ENCODE measurements around the gene RRP1B.
A peak's percentile ranks its signal among the peaks of the same experiment; 100 is the strongest.

RRP1B gene

GRCh38 chr21:43618940-43619339 is 40.4 kb upstream of the RRP1B start:
- no peak for TF ChIP-seq CTCF (IDR thresholded peaks at IDR 0.05; ENCODE audit: poor library complexity, severe bottlenecking)
- peak overlapping the region; percentile 9 for H3K27ac ChIP-seq (ENCODE audit: poor library complexity, severe bottlenecking)

GRCh38 chr21:43619344-43619743 is 40.0 kb upstream of the RRP1B start:
- TF ChIP-seq CTCF (IDR thresholded peaks at IDR 0.05; ENCODE audit: poor library complexity, severe bottlenecking) = no peak
- ATAC-seq (ENCODE audit: low read depth) (no peak), DNase-seq (ENCODE audit: low spot score) (no peak)
- Histone ChIP-seq H3K9me3 (ENCODE audit: severe bottlenecking) (peaks cover 12% of the 10 kb centered on the region), H3K4me1 (ENCODE audit: insufficient read depth, poor library complexity, severe bottlenecking) (peaks cover 18% of the 10 kb centered on the region), H3K27ac (ENCODE audit: poor library complexity, severe bottlenecking) (peak overlapping the region; percentile 9), H3K27me3 (ENCODE audit: insufficient read depth, poor library complexity, severe bottlenecking) (no peaks in the 10 kb centered on the region), H3K36me3 (ENCODE audit: low read depth) (peaks cover 17% of the 10 kb centered on the region; the same call in 1 of the 2 replicates), H3K4me3 (ENCODE audit: severe bottlenecking) (no peak overlapping the region)

More at GRCh38 chr21:43618940-43619339, 40.4 kb upstream of the RRP1B start:
- peaks cover 17% of the 10 kb centered on the region; the same call in 1 of the 2 replicates for H3K36me3 ChIP-seq (ENCODE audit: low read depth)
- no peak overlapping the region for H3K4me3 ChIP-seq (ENCODE audit: severe bottlenecking)
- no peak for DNase-seq (ENCODE audit: low spot score)
- no peak for ATAC-seq (ENCODE audit: low read depth)
- H3K9me3 ChIP-seq (ENCODE audit: severe bottlenecking) = peaks cover 12% of the 10 kb centered on the region
- no peaks in the 10 kb centered on the region for H3K27me3 ChIP-seq (ENCODE audit: insufficient read depth, poor library complexity, severe bottlenecking)
- peaks cover 18% of the 10 kb centered on the region for H3K4me1 ChIP-seq (ENCODE audit: insufficient read depth, poor library complexity, severe bottlenecking)

GRCh38 chr21:43619856-43620255 is 39.5 kb upstream of the RRP1B start:
- Histone ChIP-seq H3K36me3 (ENCODE audit: low read depth) (peaks cover 17% of the 10 kb centered on the region; the same call in 1 of the 2 replicates), H3K4me3 (ENCODE audit: severe bottlenecking) (no peak overlapping the region), H3K9me3 (ENCODE audit: severe bottlenecking) (peaks cover 12% of the 10 kb centered on the region), H3K27me3 (ENCODE audit: insufficient read depth, poor library complexity, severe bottlenecking) (no peaks in the 10 kb centered on the region), H3K27ac (ENCODE audit: poor library complexity, severe bottlenecking) (peak overlapping the region; percentile 9), H3K4me1 (ENCODE audit: insufficient read depth, poor library complexity, severe bottlenecking) (peaks cover 18% of the 10 kb centered on the region)
- peak; percentile 20 for TF ChIP-seq CTCF (IDR thresholded peaks at IDR 0.05; ENCODE audit: poor library complexity, severe bottlenecking)
- no peak for DNase-seq (ENCODE audit: low spot score)
- ATAC-seq (ENCODE audit: low read depth) = no peak

- no peak overlapping the region for H3K4me3 ChIP-seq (ENCODE audit: severe bottlenecking)
- H3K9me3 ChIP-seq (ENCODE audit: severe bottlenecking) = peaks cover 12% of the 10 kb centered on the region
- H3K27me3 ChIP-seq (ENCODE audit: insufficient read depth, poor library complexity, severe bottlenecking) = no peaks in the 10 kb centered on the region
Observed at GRCh38 chr21:43622796-43623195, 36.6 kb upstream of the RRP1B start.

More at GRCh38 chr21:43622796-43623195, 36.6 kb upstream of the RRP1B start:
- Histone ChIP-seq H3K36me3 (ENCODE audit: low read depth) (peaks cover 17% of the 10 kb centered on the region; the same call in 1 of the 2 replicates), H3K27ac (ENCODE audit: poor library complexity, severe bottlenecking) (peak overlapping the region; percentile 48), H3K4me1 (ENCODE audit: insufficient read depth, poor library complexity, severe bottlenecking) (peaks cover 18% of the 10 kb centered on the region)
- ATAC-seq (ENCODE audit: low read depth) = peak; percentile 61
- no peak for TF ChIP-seq CTCF (IDR thresholded peaks at IDR 0.05; ENCODE audit: poor library complexity, severe bottlenecking)
- no peak for DNase-seq (ENCODE audit: low spot score)

Data from RWPE2 (cell line).